Activated effector memory CD4-positive, alpha-beta T cell treated with anti-CD3 and anti-CD28 coated beads, Interleukin-2, amount 50 U/mL, for 16 hours (primary cell): ENCODE data around the gene TNF.

Source experiments
- DNase-seq: peaks from one replicate; pipeline ENCODE4 v3.0.0-alpha.2; 2020

TNF gene

GRCh38 chr6:31545291-31545690, 30.1 kb upstream of the TNF start:
- DNase-seq: peak; percentile 51

DNA sequence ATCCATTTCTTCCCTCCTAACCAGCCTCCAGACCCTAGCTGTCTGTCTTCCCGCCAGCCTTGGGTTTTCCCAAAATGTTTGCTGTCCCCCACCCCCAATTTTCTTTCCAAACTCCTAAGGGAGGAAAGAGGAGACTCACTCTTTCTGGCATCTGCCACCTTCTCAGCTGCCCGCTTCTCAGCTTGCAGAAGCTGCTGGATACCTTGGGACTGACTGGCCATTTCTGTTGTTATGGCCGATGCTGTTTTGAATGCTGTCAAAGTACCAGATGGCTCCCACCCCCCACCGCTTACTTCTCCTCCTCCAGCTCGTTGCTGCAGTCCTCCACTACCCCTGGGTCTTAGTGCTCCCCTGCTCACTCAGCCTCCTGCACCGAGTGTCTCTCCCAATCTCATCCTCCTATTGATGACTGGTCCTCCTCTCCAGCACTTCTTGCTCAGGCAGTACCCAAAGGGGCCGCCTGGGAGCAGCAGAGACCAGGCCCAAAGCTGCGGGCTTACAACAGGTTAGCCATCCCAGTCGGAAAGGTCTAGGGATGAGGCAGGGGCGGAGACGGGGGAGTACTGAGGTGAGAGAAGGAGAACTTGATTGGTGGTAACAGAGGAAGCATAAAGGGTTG, 28.9 kb upstream of the TNF start, which contains the start of gene ATP6V1G2:
Gene ATP6V1G2, minus strand, starts transcription at position 270 of the 619 bp plus-strand sequence. Its CDS starts 49 bp downstream, at position 221.
- peak; percentile 95 for DNase-seq

DNA sequence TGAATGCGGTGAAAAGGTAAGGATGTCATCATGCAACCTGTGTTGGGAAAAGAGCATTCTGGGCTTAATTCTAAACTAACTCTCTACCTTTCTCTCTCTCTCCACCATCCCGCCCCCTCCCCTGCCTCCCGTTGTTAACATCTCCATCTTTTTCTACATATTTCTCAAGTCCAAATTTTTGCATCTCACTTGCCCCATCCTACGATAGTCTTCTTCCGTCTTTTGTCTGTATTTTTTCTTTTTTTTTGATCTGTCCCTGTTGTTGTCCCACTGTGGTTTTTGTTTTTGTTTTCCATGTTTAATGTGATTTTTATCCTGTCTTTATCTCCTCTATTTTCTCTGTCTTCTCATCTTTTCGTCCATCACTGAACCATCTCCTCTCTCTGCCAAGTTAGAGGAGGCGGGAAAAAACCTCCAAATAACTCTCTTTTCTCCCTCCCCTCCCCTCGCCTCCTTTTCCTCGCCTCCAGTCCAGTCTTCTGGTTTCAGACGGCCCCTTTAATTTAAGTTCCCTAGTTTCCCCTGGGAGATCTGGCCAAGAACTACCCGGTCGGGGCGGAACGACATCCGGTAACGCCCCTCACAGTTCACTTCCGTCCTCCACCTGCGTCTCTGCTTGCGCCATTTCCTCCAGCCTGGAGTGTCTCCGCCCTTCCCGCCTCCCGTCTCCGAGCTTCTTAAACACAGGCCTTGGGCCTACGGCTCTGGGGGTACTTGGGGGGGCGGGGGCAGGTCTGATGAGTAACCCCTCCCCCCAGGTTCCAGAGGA, 28.2 kb upstream of the TNF start, which contains the start of gene NFKBIL1:
Gene NFKBIL1, plus strand, starts transcription at position 651 of the 769 bp plus-strand sequence. Its CDS starts 87 bp downstream, at position 738.
- DNase-seq: peak; percentile 96

- DNase-seq: peak; percentile 62
Measured at GRCh38 chr6:31547727-31548543, 27.4 kb upstream of the TNF start.

GRCh38 chr6:31548544-31548873, 26.9 kb upstream of the TNF start:
- DNase-seq: no peak

DNA sequence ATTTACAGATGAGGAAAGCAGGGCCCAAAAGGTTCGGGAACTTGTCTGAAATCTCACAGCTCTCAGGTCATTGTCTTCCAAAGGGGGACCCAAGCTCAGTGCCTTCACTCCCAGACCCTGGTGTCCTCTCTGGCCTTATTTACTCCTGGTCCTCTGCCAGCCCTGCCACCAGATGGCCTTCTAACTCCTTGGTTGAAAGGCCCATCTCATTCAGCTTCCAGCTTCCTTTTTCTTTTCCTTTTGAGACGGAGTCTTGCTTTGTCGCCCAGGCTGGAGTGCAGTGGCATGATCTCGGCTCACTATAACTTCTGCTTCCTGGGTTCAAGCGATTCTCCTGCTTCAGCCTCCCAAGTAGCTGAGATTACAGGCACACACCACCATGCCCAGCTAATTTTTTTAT, 24.0 kb upstream of the TNF start:
- peak; percentile 88 for DNase-seq

DNA sequence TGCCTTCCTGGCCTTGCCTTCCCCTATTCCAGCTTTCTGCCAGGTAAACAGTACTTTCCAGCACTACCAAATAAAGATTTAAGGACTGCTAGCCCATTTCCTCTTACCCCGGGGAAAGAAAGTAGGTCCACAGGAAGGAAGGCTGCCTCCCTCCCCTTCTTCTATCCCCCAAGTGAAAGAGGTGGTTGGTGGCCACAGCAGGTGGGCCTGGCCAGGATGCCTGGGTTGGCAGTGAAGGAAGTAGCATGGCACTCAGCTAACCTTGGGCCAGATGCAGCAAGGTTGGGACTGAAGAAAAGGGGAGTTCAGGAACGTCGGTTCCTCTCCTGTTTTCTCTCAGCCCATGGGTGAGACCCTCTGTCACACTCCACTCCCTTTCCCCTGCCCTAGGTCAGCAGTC, 19.1 kb upstream of the TNF start:
- DNase-seq: peak; percentile 64

DNA sequence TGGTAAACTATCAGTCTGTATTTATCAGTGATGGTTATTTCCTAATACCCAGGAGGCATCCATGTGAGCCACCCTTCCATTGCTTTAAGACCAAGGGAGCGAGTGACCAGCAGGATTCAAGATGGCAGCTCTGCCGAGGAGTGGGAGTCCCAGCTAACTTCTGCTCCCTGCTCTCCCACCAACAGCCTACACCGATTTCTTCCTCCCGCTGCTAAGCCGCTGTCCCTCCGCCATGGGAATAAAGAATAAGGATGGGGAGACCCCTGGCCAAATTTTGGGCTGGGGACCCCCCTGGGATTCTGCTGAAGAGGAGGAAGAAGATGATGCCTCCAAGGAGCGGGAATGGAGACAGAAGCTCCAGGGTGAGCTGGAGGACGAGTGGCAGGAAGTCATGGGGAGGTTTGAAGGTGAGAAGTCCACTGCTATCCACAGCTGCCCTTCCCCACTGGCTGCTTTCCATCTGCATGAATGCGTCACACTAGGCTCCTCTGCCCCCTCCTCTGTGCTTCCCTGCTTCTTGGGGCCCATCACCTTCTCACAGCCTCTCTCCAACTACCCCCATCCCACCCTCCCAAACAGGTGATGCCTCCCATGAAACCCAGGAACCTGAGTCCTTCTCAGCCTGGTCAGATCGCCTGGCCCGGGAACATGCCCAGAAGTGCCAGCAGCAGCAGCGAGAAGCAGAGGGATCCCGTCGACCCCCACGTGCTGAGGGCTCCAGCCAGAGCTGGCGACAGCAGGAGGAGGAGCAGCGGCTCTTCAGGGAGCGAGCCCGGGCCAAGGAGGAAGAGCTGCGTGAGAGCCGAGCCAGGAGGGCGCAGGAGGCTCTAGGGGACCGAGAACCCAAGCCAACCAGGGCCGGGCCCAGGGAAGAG, 17.7 kb upstream of the TNF start:
- DNase-seq: peak; percentile 62

DNA sequence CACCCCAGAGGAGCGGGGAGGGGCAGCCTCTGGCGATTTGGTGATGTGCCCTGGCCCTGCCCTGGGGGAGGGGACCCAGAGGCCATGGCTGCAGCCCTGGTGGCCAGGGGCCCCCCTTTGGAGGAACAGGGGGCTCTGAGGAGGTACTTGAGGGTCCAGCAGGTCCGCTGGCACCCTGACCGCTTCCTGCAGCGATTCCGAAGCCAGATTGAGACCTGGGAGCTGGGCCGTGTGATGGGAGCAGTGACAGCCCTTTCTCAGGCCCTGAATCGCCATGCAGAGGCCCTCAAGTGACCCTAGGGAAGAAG, 17.1 kb upstream of the TNF start:
- no peak for DNase-seq

DNA sequence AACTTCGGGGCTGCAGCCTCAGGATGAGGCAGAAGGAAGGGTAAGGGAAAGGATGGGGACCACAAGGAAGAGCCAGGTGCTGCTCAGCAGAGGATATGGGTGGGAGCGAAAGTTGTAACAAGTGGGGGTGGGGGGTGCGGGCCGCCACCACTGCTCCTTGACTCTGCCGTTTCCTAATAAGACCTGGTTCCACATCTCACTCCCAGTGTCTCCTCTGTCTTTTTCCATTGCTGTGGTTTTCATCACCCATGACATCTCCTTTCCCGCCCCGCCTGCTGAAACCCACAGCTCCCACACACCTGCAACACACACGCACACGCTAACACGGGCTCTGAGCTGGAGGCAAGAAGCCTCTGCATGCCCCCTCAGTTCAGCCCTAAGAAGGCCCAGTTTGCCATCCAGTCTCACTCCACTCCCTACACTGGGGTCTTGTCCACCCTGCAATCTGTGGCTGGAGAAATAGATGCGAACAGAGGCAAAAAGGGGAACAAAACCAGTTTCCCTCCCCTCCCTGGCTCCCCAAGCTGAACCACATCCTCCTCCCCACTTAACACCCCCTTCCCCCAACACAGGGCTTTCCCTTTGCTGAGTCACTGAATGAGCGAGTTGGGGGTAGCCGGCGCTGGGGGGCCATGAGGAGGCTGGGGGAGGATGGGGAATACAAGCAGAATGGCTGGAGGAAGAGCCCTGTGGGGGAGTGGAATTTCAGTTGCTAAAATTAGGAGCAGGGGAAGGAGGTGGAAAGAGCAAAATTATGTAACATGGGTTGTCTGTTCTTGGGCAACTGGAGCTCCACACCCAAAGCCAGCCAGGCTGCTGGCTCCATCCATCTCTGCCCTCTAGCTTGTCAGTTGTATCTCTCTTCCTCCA, 16.5 kb upstream of the TNF start:
- DNase-seq: peak; percentile 90

DNA sequence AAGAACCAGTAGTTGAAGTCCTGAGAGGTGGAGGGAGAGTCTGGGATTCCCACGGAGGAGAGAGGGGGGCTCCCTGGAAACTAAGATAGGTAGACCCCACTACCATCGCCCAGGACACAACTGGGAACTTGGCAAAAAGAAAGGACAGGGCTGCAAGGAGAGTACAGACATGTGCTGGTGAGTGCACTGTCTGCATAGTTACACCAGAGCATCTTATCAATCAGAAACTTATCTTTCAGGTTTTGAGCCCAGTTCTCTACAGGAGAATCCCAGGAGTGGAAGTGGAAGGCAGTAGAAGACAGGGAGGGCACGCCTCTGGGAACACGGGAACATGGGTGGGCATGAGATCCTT, 15.8 kb upstream of the TNF start:
- no peak for DNase-seq

DNA sequence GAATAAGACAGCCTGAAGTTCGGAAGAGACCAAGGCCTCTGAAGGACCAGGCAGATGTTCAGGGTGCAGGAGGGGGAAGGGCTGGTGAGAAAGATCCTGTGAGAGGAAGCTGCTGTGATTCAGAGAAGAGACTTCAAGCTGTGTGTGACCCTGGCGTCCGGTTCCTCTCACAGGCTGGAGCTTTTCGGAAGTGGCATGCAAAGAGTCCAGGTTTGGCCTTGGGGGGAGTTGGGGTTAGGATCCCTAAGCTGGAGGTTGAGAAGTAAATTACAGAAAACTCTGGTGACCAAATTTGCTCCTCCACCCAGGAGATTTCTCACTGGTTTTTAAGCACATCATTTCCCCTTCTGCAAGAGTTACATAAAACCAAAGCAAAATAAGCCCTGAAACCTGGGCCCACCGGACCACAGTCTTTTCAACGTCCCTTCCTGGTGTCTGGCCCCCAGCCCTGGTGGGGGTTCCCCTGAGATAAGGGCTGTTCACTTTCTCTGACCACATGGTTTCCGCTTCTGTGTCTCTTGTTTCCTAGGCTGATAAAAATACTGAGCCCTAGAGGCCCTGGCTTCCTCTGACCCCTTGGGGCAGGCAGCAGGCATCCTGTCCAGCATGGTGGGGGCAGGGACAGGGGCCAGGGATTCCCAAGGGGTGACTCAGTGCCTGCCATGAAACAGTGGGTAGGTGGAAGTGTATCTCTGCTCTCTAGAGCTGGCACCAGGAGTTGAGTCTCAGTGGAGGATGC, 15.2 kb upstream of the TNF start:
- DNase-seq: peak; percentile 82

DNA sequence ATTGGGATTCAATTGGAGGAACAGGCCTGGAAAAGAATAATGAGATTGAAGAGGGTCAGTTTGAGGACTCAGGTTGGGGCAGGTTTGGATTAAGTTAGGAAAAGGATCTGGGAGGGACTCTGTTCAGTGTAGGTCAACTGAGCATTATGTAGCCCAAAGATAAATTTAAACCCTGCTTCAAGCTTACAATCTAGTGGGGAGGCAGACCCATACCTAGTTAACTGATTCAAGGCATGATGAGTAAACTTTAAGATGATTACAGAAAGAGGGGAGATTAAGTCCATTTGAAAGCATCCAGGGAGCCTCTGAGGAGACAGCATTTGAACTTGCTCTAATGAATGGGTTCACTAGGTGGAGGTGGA, 14.7 kb upstream of the TNF start:
- DNase-seq: no peak

- peak; percentile 75 for DNase-seq
Measured at GRCh38 chr6:31567531-31568370, 7.6 kb upstream of the TNF start.

- peak; percentile 89 for DNase-seq
Measured at GRCh38 chr6:31568537-31568961, 6.8 kb upstream of the TNF start.

DNA sequence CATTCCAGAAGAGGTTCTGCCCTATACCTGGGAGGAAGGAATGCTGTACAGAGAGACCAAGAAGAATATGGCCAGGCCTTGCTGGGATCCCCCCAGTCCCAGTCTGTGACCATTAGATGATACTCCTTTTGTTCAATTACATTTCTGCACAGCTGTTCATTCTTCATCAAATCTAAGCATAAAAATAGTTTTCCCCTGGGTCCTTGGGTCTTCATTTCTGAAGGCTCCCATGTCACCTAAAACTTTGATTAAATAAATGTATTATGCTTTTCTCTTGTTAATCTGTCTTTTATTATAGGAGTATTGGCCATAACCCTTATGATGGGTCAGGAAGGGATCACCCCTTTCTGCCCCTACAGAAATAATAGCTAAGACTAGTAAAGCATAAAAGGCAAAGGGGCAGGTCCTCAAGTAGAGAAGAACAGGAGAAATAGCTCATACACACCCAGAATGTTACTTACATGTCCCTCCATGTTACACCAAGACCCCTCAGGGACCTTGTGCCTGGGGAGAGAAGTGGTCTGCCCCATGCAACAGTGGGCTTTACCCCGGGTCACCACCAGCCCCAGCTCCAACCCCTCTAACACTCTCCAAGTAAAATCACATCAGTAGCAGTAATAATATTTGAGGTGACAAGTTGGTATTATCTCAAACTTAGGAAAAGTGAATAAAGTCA, 5.4 kb upstream of the TNF start:
- no peak for DNase-seq

GRCh38 chr6:31572041-31572911, 3.1 kb upstream of the TNF start, which contains the start of gene LTA:
Gene LTA, plus strand, starts transcription at chr6:31572289. Its CDS starts 454 bp downstream, at chr6:31572743.
- DNase-seq: peak; percentile 92
